HepG2 (cell line): ENCODE measurements around the gene GPALPP1. TPM values are rescaled to one million over a fixed set of nuclear protein-coding genes. Genes with fewer than 3 reads are reported as not detected.

ENCODE experiments used
- ATAC-seq: fragments of 200-7000 bp; cut with Tn5 transposase; 3 replicates; pipeline ENCODE4 v1.9.1; 2020; ENCODE audit warnings: mild to moderate bottlenecking, moderate library complexity
- BruUV-seq: library from RNA; stranded (reverse); fragments of 400-500 nt; replicated peaks from 2 replicates; lab custom pipeline; 2021; lab: Mats Ljungman, UMichigan
- CTCF ChIA-PET: fragments of 300-600 bp; formaldehyde crosslinking; extraction: SDS; loops from one replicate; lab custom pipeline; 2021; ENCODE audit warnings: low total read pairs, inconsistent platforms, low intra/inter-chr PET ratio; lab: Yijun Ruan, JAX
- POLR2A ChIA-PET: fragments of 350-600 bp; sonication (Branson Sonifier 250); formaldehyde crosslinking; loops from one replicate; lab custom pipeline; 2020; ENCODE audit warnings: antibody characterized with exemption, inconsistent platforms; lab: Yijun Ruan, JAX
- DNase-seq: peaks from one replicate; pipeline ENCODE4 v3.0.0-alpha.2; 2015; ENCODE audit warnings: low spot score
- FAIRE-seq: peaks from 3 replicates; lab custom pipeline; 2011; peaks lifted over from hg19 to GRCh38; lab: Jason Lieb, UNC
- H2AFZ ChIP-seq: one replicate; pipeline ENCODE4 v1.6.1; 2011; ENCODE audit warnings: low read length, inconsistent platforms
- H3K27ac ChIP-seq: fragments of 300-600 bp; 3 replicates; pipeline ENCODE4 v1.8.0; 2011; ENCODE audit warnings: mixed run types, mild to moderate bottlenecking, mixed read lengths, low read length, inconsistent platforms; ENCODE audit not compliant: insufficient read depth; ENCODE audit errors: extremely low read length
- H3K27me3 ChIP-seq, 2 experiments: fragments of 200-600 bp in 1 of 2; 2 replicates in 1 of 2; 3 replicates in 1 of 2; pipeline versions ENCODE4 v1.6.0 to v1.8.0; 2011; ENCODE audit warnings: low read length in 2 of 2, mild to moderate bottlenecking in 2 of 2, moderate library complexity in 2 of 2, inconsistent platforms in 1 of 2; ENCODE audit not compliant: insufficient read depth in 2 of 2, control insufficient read depth in 1 of 2
- H3K36me3 ChIP-seq, 2 experiments: fragments of 200-600 bp in 1 of 2; replicated peaks in 1 of 2; 2 replicates in 1 of 2; 3 replicates in 1 of 2; pipeline versions ENCODE4 v1.5.1 to v1.8.0; 2011; ENCODE audit warnings: low read length in 2 of 2, inconsistent platforms in 1 of 2; ENCODE audit not compliant: insufficient read depth in 2 of 2, control insufficient read depth in 1 of 2
- H3K4me1 ChIP-seq: 2 replicates; pipeline ENCODE4 v1.5.1; 2012; ENCODE audit warnings: low read length, inconsistent platforms; ENCODE audit not compliant: insufficient read depth
- H3K4me2 ChIP-seq: 2 replicates; pipeline ENCODE4 v1.6.0; 2011; ENCODE audit warnings: low read depth, low read length, inconsistent platforms
- H3K4me3 ChIP-seq, 3 experiments: fragments of 200-600 bp in 1 of 3; sonication (generic), shearing (Covaris generic) in 1 of 3; replicated peaks in 1 of 3; 2 replicates each; pipeline ENCODE4 v1.5.1; 2011 to 2016; ENCODE audit warnings: low read length in 3 of 3, inconsistent platforms in 2 of 3, low read depth in 2 of 3, mild to moderate bottlenecking in 2 of 3, control low read depth in 1 of 3, mixed read lengths in 1 of 3; ENCODE audit not compliant: insufficient read depth in 1 of 3
- H3K79me2 ChIP-seq: one replicate; pipeline ENCODE4 v1.6.1; 2011; ENCODE audit warnings: low read length, inconsistent platforms; ENCODE audit not compliant: insufficient read depth
- H3K9ac ChIP-seq: 2 replicates; pipeline ENCODE4 v1.6.0; 2011; ENCODE audit warnings: mild to moderate bottlenecking, low read depth, low read length, inconsistent platforms; ENCODE audit not compliant: insufficient read depth
- H3K9me3 ChIP-seq: 2 replicates; pipeline ENCODE4 v1.5.1; 2012; ENCODE audit warnings: mild to moderate bottlenecking, low read length
- H4K20me1 ChIP-seq: 2 replicates; pipeline ENCODE4 v1.6.0; 2011; ENCODE audit warnings: inconsistent platforms, mild to moderate bottlenecking, low read length, moderate library complexity; ENCODE audit not compliant: insufficient read depth
- FOXP1 ChIP-seq, 2 experiments: fragments of 450-650 bp in 1 of 2; IDR thresholded peaks; 2 replicates each; pipeline ENCODE4 v1.6.1; 2017 to 2018; ENCODE audit warnings: antibody characterized with exemption in 1 of 2
- SMC3 ChIP-seq: IDR thresholded peaks from 2 replicates; pipeline ENCODE4 v1.6.1; 2011; ENCODE audit warnings: low read length, improper control_type of control experiment
- ZNF563 ChIP-seq: sonication (generic); formaldehyde crosslinking; IDR thresholded peaks from 2 replicates; pipeline ENCODE4 v1.8.0; 2022; ENCODE audit warnings: mild to moderate bottlenecking, moderate library complexity, missing genetic modification reagents
- ZNF713 ChIP-seq: sonication (generic); formaldehyde crosslinking; IDR thresholded peaks from 2 replicates; pipeline ENCODE4 v1.4.0; 2020; ENCODE audit warnings: mild to moderate bottlenecking, missing genetic modification reagents
- WGBS: methylation state at CpG from one replicate; pipeline ENCODE4 v1.1.6; 2017; ENCODE audit warnings: low lambda C conversion rate; 5-methylcytosine and 5-hydroxymethylcytosine counted together
- in situ Hi-C: cut with HindIII; loops from 2 replicates; pipeline ENCODE4 v1.10.0; 2017; ENCODE audit warnings: low pct_unique_long_range_greater_than_20kb; ENCODE audit not compliant: extremely low pct_ligation_motif_present
- intact Hi-C: fragments of 100-400 bp; cut with micrococcal nuclease; formaldehyde crosslinking; loops from one replicate; pipeline ENCODE4 v1.10.0; 2022; ENCODE audit not compliant: unreplicated experiment
- polyA plus RNA-seq, 8 experiments: library from polyadenylated mRNA; depleted of rRNA in 3 of 8; stranded (reverse) in 7 of 8; unstranded in 1 of 8; fragments of >200 nt; fragmentation: Illumina TruSeq in 4 of 8; extraction: Trizol in 4 of 8; gene quantifications; 2 replicates each; pipeline versions ENCODE4 v1.2.1 to v1.2.3, GENCODE V29; 2011 to 2016; ENCODE audit warnings: low read depth in 4 of 8, missing spikeins in 1 of 8, mixed read lengths in 1 of 8; ENCODE audit not compliant: insufficient read depth in 1 of 8
- total RNA-seq, 5 experiments: library from RNA; depleted of rRNA; stranded (reverse); fragments of >200 nt; fragmentation: Illumina TruSeq; extraction: Trizol; gene quantifications; 2 replicates each; pipeline ENCODE4 v1.2.3, GENCODE V29; 2016; ENCODE audit warnings: low read depth in 1 of 5
- TF ChIP-seq, protein P1 (sequence below): IDR thresholded peaks from 2 replicates; pipeline ENCODE4 v1.6.1; 2016; ENCODE audit warnings: missing compliant biosample characterization, missing genetic modification reagents, borderline replicate concordance
- TF ChIP-seq, protein P2 (sequence below), 2 experiments: sonication (generic) in 1 of 2; formaldehyde crosslinking in 1 of 2; IDR thresholded peaks; 2 replicates each; pipeline versions ENCODE4 v1.6.1 to v1.9.0; 2014 to 2022; ENCODE audit warnings: antibody characterized with exemption in 1 of 2, borderline replicate concordance in 1 of 2, inconsistent platforms in 1 of 2, low read depth in 1 of 2, missing genetic modification reagents in 1 of 2

The GPALPP1 gene
- total and polyA plus RNA-seq, 2 of the 13 experiments (the other 11 are each of a cell fraction or from before 2014, with no cell fraction given): 12.1 to 23.1 TPM

DNA sequence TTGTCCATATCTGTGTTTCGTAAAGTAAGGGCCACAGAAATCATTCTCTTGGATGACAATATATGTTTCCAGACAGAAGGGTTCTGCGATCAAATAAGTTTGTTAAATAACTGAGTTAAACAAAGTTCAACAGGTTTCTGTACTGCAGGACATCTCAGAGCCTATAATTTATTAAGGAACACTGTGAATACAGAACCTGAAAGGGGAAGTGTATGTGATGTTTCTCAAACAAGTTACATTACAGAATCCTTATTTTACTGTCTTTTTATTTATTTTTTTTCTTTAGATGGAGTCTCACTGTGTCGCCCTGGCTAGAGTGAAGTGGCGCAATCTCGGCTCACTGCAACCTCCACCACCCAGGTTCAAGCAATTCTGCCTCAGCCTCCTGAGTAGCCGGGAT lies 75.6 kb downstream of the GPALPP1 start:
- in situ Hi-C loops: no loop called here
- intact Hi-C loops: no loop called here
- POLR2A ChIA-PET: no interaction called here
- DNase-seq (no peak), FAIRE-seq (no peak), ATAC-seq (no peak)
- WGBS: 30% methylated on average over 6 of the region's 6 CpGs
- BruUV-seq: no TSS peak
- H3K9me3 ChIP-seq: no peaks in the 10 kb centered on the region
- CTCF ChIA-PET: no interaction called here
- H4K20me1 ChIP-seq: no peaks in the 10 kb centered on the region
- H3K27ac ChIP-seq: no peak overlapping the region
- no peak overlapping the region for H3K4me3 ChIP-seq
- H3K9ac ChIP-seq: no peak overlapping the region
- H2AFZ ChIP-seq: no peak overlapping the region
- H3K4me2 ChIP-seq: no peak overlapping the region
- H3K4me1 ChIP-seq: no peaks in the 10 kb centered on the region
- H3K36me3 ChIP-seq: no peaks in the 10 kb centered on the region
- TF ChIP-seq, protein P1, sequence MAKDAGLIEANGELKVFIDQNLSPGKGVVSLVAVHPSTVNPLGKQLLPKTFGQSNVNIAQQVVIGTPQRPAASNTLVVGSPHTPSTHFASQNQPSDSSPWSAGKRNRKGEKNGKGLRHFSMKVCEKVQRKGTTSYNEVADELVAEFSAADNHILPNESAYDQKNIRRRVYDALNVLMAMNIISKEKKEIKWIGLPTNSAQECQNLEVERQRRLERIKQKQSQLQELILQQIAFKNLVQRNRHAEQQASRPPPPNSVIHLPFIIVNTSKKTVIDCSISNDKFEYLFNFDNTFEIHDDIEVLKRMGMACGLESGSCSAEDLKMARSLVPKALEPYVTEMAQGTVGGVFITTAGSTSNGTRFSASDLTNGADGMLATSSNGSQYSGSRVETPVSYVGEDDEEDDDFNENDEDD (CRISPR knock-in tag): no peak
- TF ChIP-seq SMC3 (no peak), ZNF563 (no peak), FOXP1 (IDR thresholded peaks at IDR 0.05) (no peak), FOXP1 (CRISPR knock-in tag; IDR thresholded peaks at IDR 0.05) (no peak), ZNF713 (CRISPR knock-in tag) (no peak)
- TF ChIP-seq, protein P2, sequence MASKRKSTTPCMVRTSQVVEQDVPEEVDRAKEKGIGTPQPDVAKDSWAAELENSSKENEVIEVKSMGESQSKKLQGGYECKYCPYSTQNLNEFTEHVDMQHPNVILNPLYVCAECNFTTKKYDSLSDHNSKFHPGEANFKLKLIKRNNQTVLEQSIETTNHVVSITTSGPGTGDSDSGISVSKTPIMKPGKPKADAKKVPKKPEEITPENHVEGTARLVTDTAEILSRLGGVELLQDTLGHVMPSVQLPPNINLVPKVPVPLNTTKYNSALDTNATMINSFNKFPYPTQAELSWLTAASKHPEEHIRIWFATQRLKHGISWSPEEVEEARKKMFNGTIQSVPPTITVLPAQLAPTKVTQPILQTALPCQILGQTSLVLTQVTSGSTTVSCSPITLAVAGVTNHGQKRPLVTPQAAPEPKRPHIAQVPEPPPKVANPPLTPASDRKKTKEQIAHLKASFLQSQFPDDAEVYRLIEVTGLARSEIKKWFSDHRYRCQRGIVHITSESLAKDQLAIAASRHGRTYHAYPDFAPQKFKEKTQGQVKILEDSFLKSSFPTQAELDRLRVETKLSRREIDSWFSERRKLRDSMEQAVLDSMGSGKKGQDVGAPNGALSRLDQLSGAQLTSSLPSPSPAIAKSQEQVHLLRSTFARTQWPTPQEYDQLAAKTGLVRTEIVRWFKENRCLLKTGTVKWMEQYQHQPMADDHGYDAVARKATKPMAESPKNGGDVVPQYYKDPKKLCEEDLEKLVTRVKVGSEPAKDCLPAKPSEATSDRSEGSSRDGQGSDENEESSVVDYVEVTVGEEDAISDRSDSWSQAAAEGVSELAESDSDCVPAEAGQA (IDR thresholded peaks at IDR 0.05; ENCODE audit: low read depth): no peak
- TF ChIP-seq, protein P2 (CRISPR knock-in tag; IDR thresholded peaks at IDR 0.05; ENCODE audit: borderline replicate concordance): no peak
- H3K27me3 ChIP-seq: no peaks in the 10 kb centered on the region
- H3K79me2 ChIP-seq: no peaks in the 10 kb centered on the region
